Omental fat pad (tissue), 4 donors: Measurements from ENCODE around the gene FSIP2. TPM values are rescaled to one million over a fixed set of nuclear protein-coding genes. Genes with fewer than 3 reads are reported as not detected.
"Not testable (repeated sequence)": the region's sequence is repeated elsewhere in the genome, so short reads cannot be mapped to it uniquely, and the experiment has no call there.

ENCODE experiments used
- ATAC-seq: fragments of 150-250 bp; one replicate; pipeline ENCODE4 v1.9.1; 2016; ENCODE audit warnings: mild to moderate bottlenecking, moderate library complexity; ENCODE audit not compliant: low FRiP score
- DNase-seq: peaks from one replicate; pipeline ENCODE4 v3.0.0-alpha.2; 2019; ENCODE audit warnings: low spot score
- CTCF ChIP-seq, 3 donors: fragments of 450-650 bp; IDR thresholded peaks; one replicate each; pipeline ENCODE4 v1.5.1; 2016 to 2017; ENCODE audit warnings: antibody characterized with exemption in 3 of 3, mild to moderate bottlenecking in 3 of 3, moderate library complexity in 2 of 3
- total RNA-seq, 4 donors: library from RNA; depleted of rRNA; stranded (reverse); fragments of >200 nt; gene quantifications; one replicate each; pipeline ENCODE4 v1.1.0, GENCODE V29; 2016

The FSIP2 gene
- total RNA-seq, 4 donors from 2014 or later = 0.24 to 1.3 (median 0.36) TPM

GRCh38 chr2:185860321-185860720 lies 121.7 kb downstream of the FSIP2 start:
- DNase-seq (no peak), ATAC-seq (no peak)
- TF ChIP-seq CTCF (IDR thresholded peaks at IDR 0.05) = no peak

GRCh38 chr2:185862657-185863398 lies 124.2 kb downstream of the FSIP2 start:
- no peak for DNase-seq
- no peak for TF ChIP-seq CTCF (IDR thresholded peaks at IDR 0.05)
- no peak for ATAC-seq

- ATAC-seq, DNase-seq: not testable (repeated sequence)
These were observed 126.1 kb downstream of the FSIP2 start for GRCh38 chr2:185864468-185865260.

- DNase-seq (no peak), ATAC-seq (no peak)
- TF ChIP-seq CTCF (IDR thresholded peaks at IDR 0.05) = no peak
These were observed 136.7 kb downstream of the FSIP2 start for GRCh38 chr2:185875136-185875931.

GRCh38 chr2:185876234-185876633 lies 137.6 kb downstream of the FSIP2 start:
- ATAC-seq = no peak
- DNase-seq = no peak
- TF ChIP-seq CTCF (IDR thresholded peaks at IDR 0.05) = no peak

GRCh38 chr2:185880396-185880795 lies 141.8 kb downstream of the FSIP2 start:
- no peak for TF ChIP-seq CTCF (IDR thresholded peaks at IDR 0.05)
- ATAC-seq (no peak), DNase-seq (no peak)
